ENCODE measurements around the gene ADCY1.

ADCY1 gene

GRCh38 chr7:45663965-45664633, 89.9 kb downstream of the ADCY1 start:
- no peak for DNase-seq (ENCODE audit: low read depth)

GRCh38 chr7:45665172-45665571, 91.0 kb downstream of the ADCY1 start:
- no peak for DNase-seq (ENCODE audit: low read depth)

GRCh38 chr7:45670227-45670626, 96.1 kb downstream of the ADCY1 start:
- DNase-seq (ENCODE audit: low read depth), result no peak

GRCh38 chr7:45670717-45671116, 96.5 kb downstream of the ADCY1 start:
- no peak for DNase-seq (ENCODE audit: low read depth)

- DNase-seq (ENCODE audit: low read depth), result no peak
Observed at GRCh38 chr7:45677311-45677900, 103.2 kb downstream of the ADCY1 start.

GRCh38 chr7:45679516-45679915, 105.3 kb downstream of the ADCY1 start:
- DNase-seq (ENCODE audit: low read depth), result no peak

- DNase-seq (ENCODE audit: low read depth), result no peak
Observed at GRCh38 chr7:45680776-45681175, 106.6 kb downstream of the ADCY1 start.

GRCh38 chr7:45681596-45682357, 107.6 kb downstream of the ADCY1 start:
- no peak for DNase-seq (ENCODE audit: low read depth)

- DNase-seq (ENCODE audit: low read depth), result no peak
Observed at GRCh38 chr7:45682358-45682735, 108.2 kb downstream of the ADCY1 start.

GRCh38 chr7:45682836-45683555, 108.8 kb downstream of the ADCY1 start:
- DNase-seq (ENCODE audit: low read depth), result no peak

GRCh38 chr7:45683556-45684148, 109.5 kb downstream of the ADCY1 start:
- DNase-seq (ENCODE audit: low read depth), result no peak

GRCh38 chr7:45684910-45685618, 110.9 kb downstream of the ADCY1 start:
- DNase-seq (ENCODE audit: low read depth), result no peak

GRCh38 chr7:45685619-45686240, 111.6 kb downstream of the ADCY1 start:
- no peak for DNase-seq (ENCODE audit: low read depth)

GRCh38 chr7:45686441-45687184, 112.4 kb downstream of the ADCY1 start:
- DNase-seq (ENCODE audit: low read depth), result no peak

GRCh38 chr7:45687185-45687560, 113.0 kb downstream of the ADCY1 start:
- DNase-seq (ENCODE audit: low read depth), result no peak

- DNase-seq (ENCODE audit: low read depth), result no peak
Observed at GRCh38 chr7:45687721-45688120, 113.6 kb downstream of the ADCY1 start.

GRCh38 chr7:45688382-45688781, 114.2 kb downstream of the ADCY1 start:
- no peak for DNase-seq (ENCODE audit: low read depth)

- DNase-seq (ENCODE audit: low read depth), result no peak
Observed at GRCh38 chr7:45689011-45689796, 115.0 kb downstream of the ADCY1 start.
